Activated naive CD8-positive, alpha-beta T cell treated with anti-CD3 and anti-CD28 coated beads, Interleukin-2, amount 10 ng/mL, durations not matched to agents 7 days and 5 days (primary cell): ENCODE data around the gene AKT2. TPM values are rescaled to one million over a fixed set of nuclear protein-coding genes. Genes with fewer than 3 reads are reported as not detected.
A peak's percentile ranks its signal among the peaks of the same experiment; 100 is the strongest.

Source experiments
- ATAC-seq: fragments of 150-1000 bp; cut with Tn5 transposase; one replicate; pipeline ENCODE4 v1.10.0; 2021; ENCODE audit warnings: low read depth, moderate library complexity
- POLR2A ChIA-PET: fragments of 350-600 bp; sonication (Branson Sonifier 250); formaldehyde crosslinking; loops from one replicate; lab custom pipeline; 2021; ENCODE audit warnings: antibody characterized with exemption; lab: Charles Lee
- DNase-seq: peaks from one replicate; pipeline ENCODE4 v3.0.0; 2021
- H3K27ac Mint-ChIP-seq: one replicate; pipeline ENCODE4 v1.8.0; 2022; ENCODE audit warnings: mild to moderate bottlenecking, mixed read lengths
- H3K27me3 Mint-ChIP-seq: one replicate; pipeline ENCODE4 v1.8.0; 2022; ENCODE audit warnings: mild to moderate bottlenecking, moderate library complexity, mixed read lengths
- H3K36me3 Mint-ChIP-seq: one replicate; pipeline ENCODE4 v1.8.0; 2021; ENCODE audit warnings: mild to moderate bottlenecking, mixed read lengths
- H3K4me1 Mint-ChIP-seq: one replicate; pipeline ENCODE4 v1.8.0; 2021; ENCODE audit warnings: mixed read lengths
- H3K4me3 Mint-ChIP-seq: one replicate; pipeline ENCODE4 v1.8.0; 2022; ENCODE audit warnings: mild to moderate bottlenecking, moderate library complexity, mixed read lengths
- H3K9me3 Mint-ChIP-seq: one replicate; pipeline ENCODE4 v1.8.0; 2021; ENCODE audit warnings: mixed read lengths
- total RNA-seq, 2 experiments: library from RNA; stranded (reverse); gene quantifications; one replicate each; pipeline ENCODE4 v1.2.3, GENCODE V29; 2021

AKT2 gene
- total RNA-seq, 2 experiments from 2014 or later: 164 to 170 TPM

- ATAC-seq (peak; percentile 65), DNase-seq (peak; percentile 80)
- no peaks in the 10 kb centered on the region for H3K36me3 Mint-ChIP-seq
- POLR2A ChIA-PET: interaction anchor here (1.1 kb wide), 1 partner anchor 247 kb away, joined by 3 read pairs; the partner anchor contains the start of gene PSMC4
- H3K4me3 Mint-ChIP-seq: no peak within 1 kb of the TSS
- peaks cover 7% of the 10 kb centered on the region for H3K4me1 Mint-ChIP-seq
- H3K27me3 Mint-ChIP-seq: peaks cover 43% of the 10 kb centered on the region
- peaks cover 1% of the 10 kb centered on the region for H3K9me3 Mint-ChIP-seq
- no peak within 1 kb of the TSS for H3K27ac Mint-ChIP-seq
Observed at GRCh38 chr19:40217934-40218890, 66.9 kb downstream of the AKT2 start, which contains the start of gene TTC9B. Gene TTC9B (minus strand): TSS chr19:40218384. CDS start chr19:40218381, 3 bp downstream.

GRCh38 chr19:40217027-40217810 is 67.9 kb downstream of the AKT2 start:
- Mint-ChIP-seq H3K4me1 (peaks cover 5% of the 10 kb centered on the region), H3K36me3 (no peaks in the 10 kb centered on the region), H3K27me3 (peaks cover 43% of the 10 kb centered on the region), H3K4me3 (no peak overlapping the region), H3K9me3 (peaks cover 1% of the 10 kb centered on the region), H3K27ac (no peak overlapping the region)
- ATAC-seq (no peak), DNase-seq (peak; percentile 52)
- POLR2A ChIA-PET: no interaction called here

- Mint-ChIP-seq H3K36me3 (no peaks in the 10 kb centered on the region), H3K27me3 (peaks cover 39% of the 10 kb centered on the region), H3K27ac (no peak overlapping the region), H3K4me3 (no peak overlapping the region), H3K4me1 (peaks cover 2% of the 10 kb centered on the region), H3K9me3 (no peaks in the 10 kb centered on the region)
- ATAC-seq (no peak), DNase-seq (no peak)
- POLR2A ChIA-PET: no interaction called here
Observed at GRCh38 chr19:40216777-40217026, 68.4 kb downstream of the AKT2 start.

GRCh38 chr19:40216013-40216776 is 69.0 kb downstream of the AKT2 start:
- peak; percentile 22 for DNase-seq
- Mint-ChIP-seq H3K4me1 (peaks cover 2% of the 10 kb centered on the region), H3K4me3 (no peak overlapping the region), H3K27me3 (peaks cover 39% of the 10 kb centered on the region), H3K27ac (no peak overlapping the region), H3K9me3 (no peaks in the 10 kb centered on the region), H3K36me3 (no peaks in the 10 kb centered on the region)
- no peak for ATAC-seq
- POLR2A ChIA-PET: no interaction called here

- ATAC-seq (no peak), DNase-seq (peak; percentile 22)
- H3K4me3 Mint-ChIP-seq: no peak overlapping the region
- H3K4me1 Mint-ChIP-seq: peaks cover 2% of the 10 kb centered on the region
- POLR2A ChIA-PET: no interaction called here
- H3K36me3 Mint-ChIP-seq: no peaks in the 10 kb centered on the region
- H3K27me3 Mint-ChIP-seq: peaks cover 33% of the 10 kb centered on the region
- no peaks in the 10 kb centered on the region for H3K9me3 Mint-ChIP-seq
- H3K27ac Mint-ChIP-seq: no peak overlapping the region
Observed at GRCh38 chr19:40214936-40215335, 70.2 kb downstream of the AKT2 start.

GRCh38 chr19:40213882-40214570 is 71.1 kb downstream of the AKT2 start:
- Mint-ChIP-seq H3K36me3 (no peaks in the 10 kb centered on the region), H3K9me3 (no peaks in the 10 kb centered on the region), H3K27me3 (peaks cover 24% of the 10 kb centered on the region), H3K4me3 (no peak overlapping the region), H3K4me1 (peaks cover 2% of the 10 kb centered on the region), H3K27ac (no peak overlapping the region)
- POLR2A ChIA-PET: no interaction called here
- no peak for ATAC-seq
- DNase-seq: no peak

- DNase-seq (no peak), ATAC-seq (no peak)
- Mint-ChIP-seq H3K27ac (no peak overlapping the region), H3K27me3 (peaks cover 17% of the 10 kb centered on the region), H3K4me3 (no peak overlapping the region), H3K9me3 (no peaks in the 10 kb centered on the region), H3K4me1 (peaks cover 2% of the 10 kb centered on the region), H3K36me3 (no peaks in the 10 kb centered on the region)
- POLR2A ChIA-PET: no interaction called here
Observed at GRCh38 chr19:40213251-40213829, 71.8 kb downstream of the AKT2 start.

- ATAC-seq: no peak
- no peak for DNase-seq
- Mint-ChIP-seq H3K4me3 (no peak overlapping the region), H3K36me3 (no peaks in the 10 kb centered on the region), H3K27ac (no peak overlapping the region), H3K27me3 (no peaks in the 10 kb centered on the region), H3K4me1 (no peaks in the 10 kb centered on the region), H3K9me3 (no peaks in the 10 kb centered on the region)
- POLR2A ChIA-PET: no interaction called here
Observed at GRCh38 chr19:40210889-40211288, 74.3 kb downstream of the AKT2 start.

- H3K36me3 Mint-ChIP-seq: no peaks in the 10 kb centered on the region
Observed at GRCh38 chr19:40208602-40209001, 76.5 kb downstream of the AKT2 start.

GRCh38 chr19:40205760-40206159 is 79.4 kb downstream of the AKT2 start:
- POLR2A ChIA-PET: no interaction called here
- no peak overlapping the region for H3K4me3 Mint-ChIP-seq

More at GRCh38 chr19:40208602-40209001, 76.5 kb downstream of the AKT2 start:
- Mint-ChIP-seq H3K27ac (no peak overlapping the region), H3K4me1 (no peaks in the 10 kb centered on the region), H3K4me3 (no peak overlapping the region), H3K27me3 (no peaks in the 10 kb centered on the region), H3K9me3 (no peaks in the 10 kb centered on the region)
- no peak for DNase-seq
- ATAC-seq: no peak
- POLR2A ChIA-PET: no interaction called here

GRCh38 chr19:40204381-40204780 is 80.8 kb downstream of the AKT2 start:
- no peak overlapping the region for H3K27ac Mint-ChIP-seq
- H3K36me3 Mint-ChIP-seq: no peaks in the 10 kb centered on the region
- ATAC-seq: no peak
- no peaks in the 10 kb centered on the region for H3K27me3 Mint-ChIP-seq
- no peak overlapping the region for H3K4me3 Mint-ChIP-seq
- H3K4me1 Mint-ChIP-seq: no peaks in the 10 kb centered on the region
- H3K9me3 Mint-ChIP-seq: no peaks in the 10 kb centered on the region
- no peak for DNase-seq
- POLR2A ChIA-PET: no interaction called here

More at GRCh38 chr19:40205760-40206159, 79.4 kb downstream of the AKT2 start:
- Mint-ChIP-seq H3K27me3 (no peaks in the 10 kb centered on the region), H3K27ac (no peak overlapping the region), H3K36me3 (no peaks in the 10 kb centered on the region), H3K4me1 (no peaks in the 10 kb centered on the region), H3K9me3 (no peaks in the 10 kb centered on the region)
- ATAC-seq (no peak), DNase-seq (no peak)

GRCh38 chr19:40200341-40201099 is 84.6 kb downstream of the AKT2 start:
- no peaks in the 10 kb centered on the region for H3K27me3 Mint-ChIP-seq
- H3K27ac Mint-ChIP-seq: no peak overlapping the region
- no peaks in the 10 kb centered on the region for H3K36me3 Mint-ChIP-seq
- POLR2A ChIA-PET: interaction anchor here (0.6 kb wide), 1 partner anchor 1286 kb away, joined by 3 read pairs; no protein-coding TSS in a partner anchor
- H3K9me3 Mint-ChIP-seq: no peaks in the 10 kb centered on the region
- no peak for ATAC-seq
- H3K4me3 Mint-ChIP-seq: no peak overlapping the region
- H3K4me1 Mint-ChIP-seq: no peaks in the 10 kb centered on the region
- DNase-seq: no peak
